ENCODE measurements around the gene ABHD5. TPM values are rescaled to one million over a fixed set of nuclear protein-coding genes. Genes with fewer than 3 reads are reported as not detected.
"Not testable (repeated sequence)": the region's sequence is repeated elsewhere in the genome, so short reads cannot be mapped to it uniquely, and the experiment has no call there.

ABHD5 gene
- total RNA-seq, 2 donors from 2014 or later, result 11.3 to 16.5 TPM

- peaks cover 27% of the 10 kb centered on the region for H3K27me3 Mint-ChIP-seq
- DNase-seq (no peak), ATAC-seq (no peak)
- H3K4me3 Mint-ChIP-seq, result no peak overlapping the region
- H3K9me3 ChIP-seq (ENCODE audit: control insufficient read depth, low read length, poor library complexity, severe bottlenecking), result no peaks in the 10 kb centered on the region
- peaks cover 2% of the 10 kb centered on the region for H3K36me3 Mint-ChIP-seq (ENCODE audit: low read depth)
- no peaks in the 10 kb centered on the region for H3K4me1 Mint-ChIP-seq
- no peak overlapping the region for H3K27ac Mint-ChIP-seq
Observed at GRCh38 chr3:43674345-43675085, 16.2 kb upstream of the ABHD5 start.

GRCh38 chr3:43675593-43675992 lies 15.1 kb upstream of the ABHD5 start:
- ATAC-seq, result no peak
- H3K27me3 Mint-ChIP-seq, result peaks cover 27% of the 10 kb centered on the region
- H3K36me3 Mint-ChIP-seq (ENCODE audit: low read depth), result peaks cover 2% of the 10 kb centered on the region
- H3K4me3 Mint-ChIP-seq, result no peak overlapping the region
- no peaks in the 10 kb centered on the region for H3K4me1 Mint-ChIP-seq
- DNase-seq, result no peak
- H3K9me3 ChIP-seq (ENCODE audit: control insufficient read depth, low read length, poor library complexity, severe bottlenecking), result no peaks in the 10 kb centered on the region
- no peak overlapping the region for H3K27ac Mint-ChIP-seq

DNA sequence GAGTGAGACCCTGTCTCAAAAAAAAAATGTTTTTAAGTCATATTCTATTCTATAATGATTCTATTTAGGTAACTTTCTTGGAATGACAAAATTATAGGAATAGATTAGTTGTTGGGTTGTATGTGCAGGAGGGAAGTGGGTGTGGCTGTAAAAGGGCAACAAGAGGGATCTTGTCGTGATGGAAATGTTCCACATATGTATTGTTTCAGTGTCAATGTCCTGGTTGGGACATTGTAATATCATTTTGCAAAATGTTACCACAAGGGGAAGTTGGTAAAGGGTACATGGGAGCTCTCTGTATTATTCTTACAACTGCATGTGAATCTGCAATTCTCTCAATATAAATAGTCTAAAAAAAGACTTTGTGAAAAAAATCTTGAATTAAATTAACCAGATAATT lies 14.3 kb upstream of the ABHD5 start:
- ATAC-seq (no peak), DNase-seq (no peak)
- H3K27ac Mint-ChIP-seq, result no peak overlapping the region
- H3K4me3 Mint-ChIP-seq, result no peak overlapping the region
- H3K9me3 ChIP-seq (ENCODE audit: control insufficient read depth, low read length, poor library complexity, severe bottlenecking), result no peaks in the 10 kb centered on the region
- H3K4me1 Mint-ChIP-seq, result no peaks in the 10 kb centered on the region
- H3K27me3 Mint-ChIP-seq, result peaks cover 21% of the 10 kb centered on the region
- H3K36me3 Mint-ChIP-seq (ENCODE audit: low read depth), result peaks cover 2% of the 10 kb centered on the region

- H3K4me1 Mint-ChIP-seq; H3K27me3 Mint-ChIP-seq; H3K36me3 Mint-ChIP-seq (ENCODE audit: low read depth); DNase-seq; H3K9me3 ChIP-seq (ENCODE audit: control insufficient read depth, low read length, poor library complexity, severe bottlenecking); H3K27ac Mint-ChIP-seq; ATAC-seq: not testable (repeated sequence)
- H3K4me3 Mint-ChIP-seq, result peak overlapping the region; percentile 25
Observed at GRCh38 chr3:43678375-43678774, 12.4 kb upstream of the ABHD5 start.

GRCh38 chr3:43678887-43679449 lies 11.8 kb upstream of the ABHD5 start:
- not testable (repeated sequence) for H3K27ac Mint-ChIP-seq, H3K27me3 Mint-ChIP-seq

GRCh38 chr3:43680857-43681256 lies 9.9 kb upstream of the ABHD5 start:
- H3K4me1 Mint-ChIP-seq; H3K9me3 ChIP-seq (ENCODE audit: control insufficient read depth, low read length, poor library complexity, severe bottlenecking); H3K27me3 Mint-ChIP-seq; H3K4me3 Mint-ChIP-seq; H3K36me3 Mint-ChIP-seq (ENCODE audit: low read depth); H3K27ac Mint-ChIP-seq; DNase-seq; ATAC-seq: not testable (repeated sequence)

More at GRCh38 chr3:43678887-43679449, 11.8 kb upstream of the ABHD5 start:
- not testable (repeated sequence) for H3K9me3 ChIP-seq (ENCODE audit: control insufficient read depth, low read length, poor library complexity, severe bottlenecking); H3K36me3 Mint-ChIP-seq (ENCODE audit: low read depth); H3K4me3 Mint-ChIP-seq; H3K4me1 Mint-ChIP-seq; DNase-seq; ATAC-seq

DNA sequence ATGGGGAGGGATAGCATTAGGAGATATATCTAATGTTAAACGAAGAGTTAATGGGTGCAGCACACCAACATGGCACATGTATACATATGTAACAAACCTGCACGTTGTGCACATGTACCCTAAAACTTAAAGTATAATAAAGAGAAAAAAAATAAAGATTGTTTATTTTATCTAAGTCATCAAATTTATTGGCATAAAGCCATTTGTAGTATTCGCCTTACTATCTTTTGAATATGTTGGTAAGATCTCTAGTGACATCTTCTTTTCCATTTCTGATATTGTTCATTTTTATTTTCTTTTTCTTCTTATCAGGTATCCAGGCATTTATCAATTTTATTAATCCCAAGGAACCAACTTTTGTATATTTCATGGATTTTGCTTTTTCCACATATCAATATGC lies 5.8 kb upstream of the ABHD5 start:
- no peak for ATAC-seq
- DNase-seq, result no peak
- no peak overlapping the region for H3K4me3 Mint-ChIP-seq

DNA sequence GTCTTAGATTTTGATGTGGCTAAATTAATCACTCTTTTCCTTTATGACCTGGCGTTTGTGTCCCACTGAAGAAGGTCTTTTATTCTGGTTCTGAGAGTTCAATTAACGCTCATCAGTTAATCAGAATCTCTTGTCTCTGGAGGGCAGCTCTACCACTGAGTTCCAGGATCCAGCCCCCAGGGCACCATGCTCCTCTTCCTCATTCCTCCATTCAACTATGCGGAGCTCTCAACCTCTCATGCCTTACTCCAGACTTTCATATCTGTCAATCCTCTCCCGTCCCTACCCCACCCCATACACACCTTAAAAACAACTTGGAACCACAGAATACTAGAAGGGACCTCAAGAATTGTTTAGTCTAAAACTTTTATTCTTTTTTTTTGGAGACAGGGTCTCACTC lies 4.8 kb upstream of the ABHD5 start:
- H3K4me1 Mint-ChIP-seq, result peaks cover 11% of the 10 kb centered on the region
- no peak overlapping the region for H3K4me3 Mint-ChIP-seq
- H3K36me3 Mint-ChIP-seq (ENCODE audit: low read depth), result peaks cover 2% of the 10 kb centered on the region

More for the DNA sequence above, 5.8 kb upstream of the ABHD5 start:
- peaks cover 2% of the 10 kb centered on the region for H3K36me3 Mint-ChIP-seq (ENCODE audit: low read depth)
- no peaks in the 10 kb centered on the region for H3K27me3 Mint-ChIP-seq
- H3K9me3 ChIP-seq (ENCODE audit: control insufficient read depth, low read length, poor library complexity, severe bottlenecking), result no peaks in the 10 kb centered on the region
- H3K4me1 Mint-ChIP-seq, result peaks cover 3% of the 10 kb centered on the region
- no peak overlapping the region for H3K27ac Mint-ChIP-seq

GRCh38 chr3:43686333-43686699 lies 4.4 kb upstream of the ABHD5 start:
- Mint-ChIP-seq H3K36me3 (ENCODE audit: low read depth) (peaks cover 2% of the 10 kb centered on the region), H3K27ac (no peak overlapping the region), H3K4me1 (peaks cover 12% of the 10 kb centered on the region), H3K4me3 (no peak overlapping the region), H3K27me3 (no peaks in the 10 kb centered on the region)
- no peak for ATAC-seq
- H3K9me3 ChIP-seq (ENCODE audit: control insufficient read depth, low read length, poor library complexity, severe bottlenecking), result no peaks in the 10 kb centered on the region
- DNase-seq, result no peak

More for the DNA sequence above, 4.8 kb upstream of the ABHD5 start:
- no peak overlapping the region for H3K27ac Mint-ChIP-seq
- H3K27me3 Mint-ChIP-seq, result no peaks in the 10 kb centered on the region
- no peaks in the 10 kb centered on the region for H3K9me3 ChIP-seq (ENCODE audit: control insufficient read depth, low read length, poor library complexity, severe bottlenecking)
- DNase-seq, result no peak
- ATAC-seq, result no peak

GRCh38 chr3:43686700-43687498 lies 3.8 kb upstream of the ABHD5 start:
- Mint-ChIP-seq H3K27ac (no peak overlapping the region), H3K4me3 (no peak overlapping the region), H3K27me3 (no peaks in the 10 kb centered on the region), H3K4me1 (peaks cover 17% of the 10 kb centered on the region), H3K36me3 (ENCODE audit: low read depth) (peaks cover 2% of the 10 kb centered on the region)
- no peak for DNase-seq
- ATAC-seq, result no peak
- H3K9me3 ChIP-seq (ENCODE audit: control insufficient read depth, low read length, poor library complexity, severe bottlenecking), result no peaks in the 10 kb centered on the region

- peaks cover 23% of the 10 kb centered on the region for H3K4me1 Mint-ChIP-seq
- ATAC-seq (no peak), DNase-seq (no peak)
- H3K36me3 Mint-ChIP-seq (ENCODE audit: low read depth), result peaks cover 2% of the 10 kb centered on the region
- no peak overlapping the region for H3K4me3 Mint-ChIP-seq
- H3K27me3 Mint-ChIP-seq, result no peaks in the 10 kb centered on the region
- H3K27ac Mint-ChIP-seq, result no peak overlapping the region
- H3K9me3 ChIP-seq (ENCODE audit: control insufficient read depth, low read length, poor library complexity, severe bottlenecking), result no peaks in the 10 kb centered on the region
Observed at GRCh38 chr3:43687499-43687811, 3.3 kb upstream of the ABHD5 start.

DNA sequence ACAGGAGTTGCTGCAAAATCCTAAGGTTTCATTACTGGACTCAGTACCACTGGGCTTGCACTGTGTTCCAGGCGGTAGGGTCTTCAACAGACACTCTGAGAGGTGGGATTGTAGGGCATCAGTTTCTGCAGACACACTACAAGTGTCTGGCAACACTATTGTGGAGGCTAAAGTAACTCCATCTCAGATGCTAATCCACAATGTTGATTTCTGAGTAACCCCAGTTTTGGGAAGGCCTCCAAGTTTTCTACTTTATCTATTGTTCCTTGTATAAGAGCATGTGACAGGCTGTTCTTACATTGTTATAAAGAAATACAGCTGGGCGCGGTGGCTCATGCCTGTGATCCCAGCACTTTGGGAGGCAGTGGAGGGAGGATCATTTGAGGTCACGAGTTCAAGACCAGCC lies 2.5 kb upstream of the ABHD5 start:
- no peak for ATAC-seq
- no peaks in the 10 kb centered on the region for H3K27me3 Mint-ChIP-seq
- peaks cover 27% of the 10 kb centered on the region for H3K4me1 Mint-ChIP-seq
- H3K36me3 Mint-ChIP-seq (ENCODE audit: low read depth), result peaks cover 2% of the 10 kb centered on the region
- no peak overlapping the region for H3K27ac Mint-ChIP-seq
- no peaks in the 10 kb centered on the region for H3K9me3 ChIP-seq (ENCODE audit: control insufficient read depth, low read length, poor library complexity, severe bottlenecking)
- no peak for DNase-seq
- H3K4me3 Mint-ChIP-seq, result no peak overlapping the region

- H3K36me3 Mint-ChIP-seq (ENCODE audit: low read depth), result peaks cover 2% of the 10 kb centered on the region
- ATAC-seq (no peak), DNase-seq (no peak)
- peaks cover 33% of the 10 kb centered on the region for H3K4me1 Mint-ChIP-seq
- H3K4me3 Mint-ChIP-seq, result peak overlapping the region; percentile 92
- no peaks in the 10 kb centered on the region for H3K27me3 Mint-ChIP-seq
- no peak overlapping the region for H3K27ac Mint-ChIP-seq
- H3K9me3 ChIP-seq (ENCODE audit: control insufficient read depth, low read length, poor library complexity, severe bottlenecking), result no peaks in the 10 kb centered on the region
Observed at GRCh38 chr3:43689166-43689565, 1.6 kb upstream of the ABHD5 start.

Data from T-helper 17 cell (primary cell).